HL-60 (cell line): ENCODE measurements around the gene HLTF.
A peak's percentile ranks its signal among the peaks of the same experiment; 100 is the strongest.

Experiments used
- DNase-seq, 2 experiments: peaks; one replicate each; pipeline ENCODE4 v3.0.0-alpha.2; 2010 to 2020; ENCODE audit warnings: low read depth in 1 of 2, low spot score in 1 of 2
- H3K27ac ChIP-seq: fragments of 250-450 bp; sonication (Bioruptor Pico); replicated peaks from 2 replicates; pipeline ENCODE4 v1.5.1; 2020; ENCODE audit warnings: mild to moderate bottlenecking, moderate library complexity
- H3K27me3 ChIP-seq: fragments of 250-450 bp; sonication (Bioruptor Pico); 2 replicates; pipeline ENCODE4 v1.5.1; 2021; ENCODE audit warnings: mild to moderate bottlenecking, moderate library complexity; ENCODE audit not compliant: insufficient read depth, poor library complexity, severe bottlenecking
- H3K4me3 ChIP-seq: replicated peaks from 2 replicates; pipeline ENCODE4 v1.5.1; 2011; ENCODE audit warnings: mild to moderate bottlenecking, control low read depth, low read length; ENCODE audit not compliant: insufficient read depth
- CTCF ChIP-seq: IDR thresholded peaks from one replicate; pipeline ENCODE4 v1.5.1; 2011; ENCODE audit warnings: low read length, control low read depth, inconsistent platforms; ENCODE audit not compliant: insufficient read depth
- GABPA ChIP-seq: IDR thresholded peaks from 2 replicates; pipeline ENCODE4 v1.6.1; 2012; ENCODE audit warnings: low read depth
- POLR2AphosphoS5 ChIP-seq: IDR thresholded peaks from 2 replicates; pipeline ENCODE4 v1.6.1; 2012; ENCODE audit warnings: low read depth
- REST ChIP-seq: IDR thresholded peaks from 2 replicates; pipeline ENCODE4 v1.6.1; 2012; ENCODE audit warnings: low read depth; ENCODE audit not compliant: insufficient replicate concordance
- SPI1 ChIP-seq: IDR thresholded peaks from 2 replicates; pipeline ENCODE4 v1.6.1; 2012; ENCODE audit warnings: low read depth, mild to moderate bottlenecking, borderline replicate concordance

HLTF gene

GRCh38 chr3:149081772-149082171 lies 4.6 kb downstream of the HLTF start:
- DNase-seq, result no peak
- H3K4me3 ChIP-seq, result no peak overlapping the region
- no peaks in the 10 kb centered on the region for H3K27me3 ChIP-seq
- no peak overlapping the region for H3K27ac ChIP-seq
- no peak for TF ChIP-seq GABPA
- TF ChIP-seq CTCF, result no peak
- TF ChIP-seq SPI1, result no peak
- TF ChIP-seq POLR2AphosphoS5, result no peak
- no peak for TF ChIP-seq REST

- TF ChIP-seq POLR2AphosphoS5 (no peak), CTCF (no peak)
- Histone ChIP-seq H3K4me3 (no peak overlapping the region), H3K27ac (no peak overlapping the region), H3K27me3 (no peaks in the 10 kb centered on the region)
- DNase-seq, result peak in 1 of 2 experiments; percentile 31
Measured at GRCh38 chr3:149080699-149081091, 5.6 kb downstream of the HLTF start.

GRCh38 chr3:149080011-149080698 lies 6.2 kb downstream of the HLTF start:
- H3K27me3 ChIP-seq, result no peaks in the 10 kb centered on the region
- no peak overlapping the region for H3K4me3 ChIP-seq
- DNase-seq, result no peak
- H3K27ac ChIP-seq, result no peak overlapping the region
- no peak for TF ChIP-seq GABPA
- TF ChIP-seq REST, result no peak
- no peak for TF ChIP-seq POLR2AphosphoS5
- TF ChIP-seq SPI1, result no peak
- TF ChIP-seq CTCF, result no peak

- H3K27ac ChIP-seq, result no peak overlapping the region
- no peaks in the 10 kb centered on the region for H3K27me3 ChIP-seq
- H3K4me3 ChIP-seq, result no peak overlapping the region
- no peak for TF ChIP-seq REST
- TF ChIP-seq CTCF, result no peak
- no peak for TF ChIP-seq POLR2AphosphoS5
- TF ChIP-seq GABPA, result no peak
- no peak for TF ChIP-seq SPI1
- DNase-seq, result no peak
Measured at GRCh38 chr3:149077628-149078027, 8.7 kb downstream of the HLTF start.
